ENCODE results near the gene OTULIN.

DNA sequence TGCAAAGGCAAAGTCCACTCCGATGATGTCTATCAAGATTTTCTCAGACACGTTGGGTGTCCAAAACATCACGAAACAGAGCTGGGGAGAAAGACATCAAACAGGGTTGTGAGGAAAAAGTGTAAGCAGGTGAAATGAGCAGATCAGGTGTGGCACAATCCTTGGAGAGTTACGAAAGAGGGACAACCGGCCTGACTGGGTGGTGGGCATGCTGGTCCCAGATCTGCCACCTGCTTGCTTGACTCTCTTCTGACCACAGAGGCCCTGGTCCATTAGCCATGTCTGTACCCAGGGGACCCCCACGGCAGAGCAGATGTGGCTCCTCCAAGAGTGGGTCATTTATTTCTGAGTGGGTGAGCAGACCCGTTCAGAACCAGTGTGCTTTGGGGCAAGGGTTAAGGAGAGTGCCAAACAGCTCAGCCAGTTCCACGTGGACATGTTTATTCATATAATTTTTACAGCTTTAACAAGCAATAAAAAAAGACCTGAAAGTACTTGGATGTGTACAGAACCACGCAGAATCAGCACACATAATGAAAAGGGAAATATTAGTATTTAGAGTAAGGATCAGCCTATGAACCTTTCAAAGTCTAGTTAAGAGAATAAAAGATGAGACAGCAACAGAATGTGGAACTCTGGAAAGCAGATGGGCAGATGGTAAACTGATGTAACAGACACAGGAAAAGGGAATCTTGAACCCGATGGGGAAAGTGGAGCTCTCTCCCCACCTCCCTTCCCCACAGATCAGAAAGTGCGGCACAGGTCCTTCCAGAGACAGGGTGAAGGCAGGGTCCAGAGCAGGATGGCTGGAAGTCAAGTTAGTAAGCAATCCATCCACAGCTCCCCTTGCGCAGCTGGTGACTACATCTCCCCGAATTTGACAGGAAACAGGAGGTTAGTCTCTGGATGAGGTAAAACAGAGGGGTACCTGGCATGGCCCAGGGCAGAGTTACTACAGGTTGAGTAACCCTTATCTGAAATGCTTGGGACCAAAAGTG is 52.5 kb downstream of the OTULIN start:
- no peak for TF ChIP-seq CTBP1 (IDR thresholded peaks at IDR 0.05; ENCODE audit: borderline replicate concordance)
- TF ChIP-seq BHLHE40 (IDR thresholded peaks at IDR 0.05; ENCODE audit: borderline replicate concordance), result no peak
- TF ChIP-seq SUZ12 (IDR thresholded peaks at IDR 0.05), result no peak
- TF ChIP-seq TARDBP (IDR thresholded peaks at IDR 0.05), result no peak
- TF ChIP-seq FOXA1 (IDR thresholded peaks at IDR 0.05), result no peak
- TF ChIP-seq FOXK2 (IDR thresholded peaks at IDR 0.05), result no peak
- TF ChIP-seq SP1 (IDR thresholded peaks at IDR 0.05), result no peak
- no peak for TF ChIP-seq ZNF384 (IDR thresholded peaks at IDR 0.05)
- TF ChIP-seq NFRKB (IDR thresholded peaks at IDR 0.05), result no peak
